Kidney glomerular epithelial cell (primary cell): ENCODE results near the gene ATP13A1.

Source experiments
- DNase-seq: peaks from one replicate; lab custom pipeline; 2025; lab: John Stamatoyannopoulos, UW

The ATP13A1 gene

GRCh38 chr19:19643158-19644053, 20.1 kb downstream of the ATP13A1 start, which contains the start of gene GMIP:
Gene GMIP, minus strand, starts transcription at chr19:19643657. Its CDS starts 128 bp downstream, at chr19:19643529.
- DNase-seq, result peak; percentile 48

DNA sequence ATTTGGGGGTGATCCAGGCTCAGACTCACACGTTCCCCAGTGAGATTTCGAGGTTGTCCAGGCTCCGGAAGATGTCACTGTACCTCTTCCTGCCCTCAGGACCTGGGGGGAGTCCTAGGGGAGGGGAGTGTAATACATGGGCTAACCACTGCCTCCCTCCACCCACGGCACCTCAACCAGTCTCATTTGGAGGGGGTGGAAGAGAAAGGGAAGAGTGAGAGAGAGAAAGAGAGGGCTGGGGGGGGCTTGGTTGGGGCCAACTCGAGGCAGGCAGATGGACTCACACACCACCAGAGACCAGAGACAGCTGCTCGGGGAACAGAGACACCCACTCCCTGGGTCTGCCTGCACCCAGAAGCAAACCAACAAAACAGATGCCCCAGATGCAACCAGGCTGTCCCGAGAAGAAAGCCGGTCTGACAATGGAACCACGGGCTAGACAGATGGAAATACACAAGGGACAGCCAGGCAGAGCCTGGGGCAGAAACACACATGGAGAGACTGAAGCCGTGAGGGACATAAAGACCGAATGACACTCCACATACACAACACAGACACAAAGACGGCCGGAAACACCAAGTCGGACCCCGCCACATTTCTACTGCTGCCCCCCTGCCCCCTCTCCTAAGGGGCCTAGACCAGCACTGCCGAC, 20.8 kb downstream of the ATP13A1 start:
- DNase-seq, result no peak

DNA sequence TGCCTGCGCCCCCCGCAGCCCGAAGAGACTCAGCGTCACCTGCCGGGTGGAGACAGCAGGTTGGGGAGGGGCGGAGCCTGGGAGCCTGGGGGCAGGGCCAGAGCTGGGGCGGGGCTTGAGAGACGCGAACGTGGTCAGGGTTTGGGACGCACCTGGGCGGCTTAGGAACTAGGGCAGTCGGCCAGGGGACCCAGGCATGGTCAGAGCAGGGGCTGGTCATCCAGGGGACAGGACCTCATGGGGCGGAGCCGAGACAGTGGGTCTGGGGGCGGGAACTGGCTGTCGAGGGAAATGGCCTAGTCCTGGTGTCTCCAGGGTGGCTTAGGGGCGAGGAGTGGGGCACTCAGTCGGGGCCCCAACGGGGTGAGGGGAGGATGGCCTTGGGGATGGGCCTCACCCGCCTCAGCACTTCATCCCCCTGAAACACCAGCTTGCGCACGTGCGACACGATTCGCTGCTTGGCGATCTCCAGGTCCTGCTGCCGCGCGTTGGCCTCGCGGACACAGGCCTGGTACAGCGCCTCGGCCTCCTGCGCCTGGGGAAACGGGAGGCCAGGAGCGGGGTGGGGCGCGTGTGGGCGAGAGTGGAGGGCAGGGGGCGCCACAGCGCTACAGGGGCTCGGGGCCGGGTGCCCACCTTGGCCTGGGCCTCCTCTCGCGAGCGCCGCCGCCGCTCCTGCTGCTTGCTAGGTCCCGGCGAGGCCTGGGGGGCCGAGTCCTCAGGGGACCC, 25.8 kb downstream of the ATP13A1 start:
- DNase-seq, result no peak

GRCh38 chr19:19637186-19637522, 26.3 kb downstream of the ATP13A1 start:
- no peak for DNase-seq

- no peak for DNase-seq
Observed at GRCh38 chr19:19636573-19637185, 26.8 kb downstream of the ATP13A1 start.

- no peak for DNase-seq
Observed at GRCh38 chr19:19635313-19635702, 28.2 kb downstream of the ATP13A1 start.

- no peak for DNase-seq
Observed at GRCh38 chr19:19634516-19635312, 28.8 kb downstream of the ATP13A1 start.

GRCh38 chr19:19633711-19634515, 29.6 kb downstream of the ATP13A1 start:
- no peak for DNase-seq

DNA sequence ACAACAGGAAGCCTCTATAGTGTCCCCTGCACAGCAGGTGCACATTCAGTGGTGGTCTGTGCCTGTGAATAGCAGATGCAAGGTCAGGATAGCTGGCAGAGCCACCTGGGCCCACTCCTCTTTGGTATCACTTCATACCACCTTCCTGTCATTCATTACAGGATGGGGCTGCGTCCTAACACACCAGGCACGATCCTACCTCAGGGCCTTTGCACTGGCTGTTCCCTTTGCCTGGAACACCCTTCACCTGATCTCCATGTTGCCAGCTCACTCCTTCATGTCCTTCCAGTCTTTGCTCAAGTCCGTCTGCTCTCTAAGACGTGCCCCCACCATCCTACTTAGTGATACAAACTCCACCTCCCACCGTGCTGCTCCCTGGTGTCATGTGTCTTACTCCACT, 30.8 kb downstream of the ATP13A1 start:
- DNase-seq, result no peak

- no peak for DNase-seq
Observed at GRCh38 chr19:19631346-19631745, 32.1 kb downstream of the ATP13A1 start.

DNA sequence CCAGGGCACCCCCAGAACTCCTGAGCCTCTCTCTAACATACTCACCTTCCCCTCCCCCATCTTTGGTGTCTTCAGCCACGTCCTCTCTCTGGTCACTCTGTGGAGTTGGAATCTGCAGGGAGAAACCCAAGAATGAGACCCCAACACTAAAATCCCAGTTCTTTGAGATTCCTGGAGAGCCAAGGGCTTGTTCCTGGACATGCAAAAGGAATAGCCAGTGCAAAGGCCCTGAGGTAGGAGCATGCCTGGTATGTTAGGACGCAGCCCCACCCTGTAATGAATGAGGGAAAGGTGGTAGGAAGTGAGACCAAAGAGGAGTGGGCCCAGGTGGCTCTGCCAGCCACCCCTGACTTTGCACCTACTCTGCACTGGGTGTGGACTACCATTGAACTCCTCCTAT, 33.0 kb downstream of the ATP13A1 start:
- DNase-seq, result no peak

GRCh38 chr19:19630062-19630414, 33.4 kb downstream of the ATP13A1 start:
- no peak for DNase-seq

- peak; percentile 21 for DNase-seq
Observed at GRCh38 chr19:19628501-19629134, 34.9 kb downstream of the ATP13A1 start.

DNA sequence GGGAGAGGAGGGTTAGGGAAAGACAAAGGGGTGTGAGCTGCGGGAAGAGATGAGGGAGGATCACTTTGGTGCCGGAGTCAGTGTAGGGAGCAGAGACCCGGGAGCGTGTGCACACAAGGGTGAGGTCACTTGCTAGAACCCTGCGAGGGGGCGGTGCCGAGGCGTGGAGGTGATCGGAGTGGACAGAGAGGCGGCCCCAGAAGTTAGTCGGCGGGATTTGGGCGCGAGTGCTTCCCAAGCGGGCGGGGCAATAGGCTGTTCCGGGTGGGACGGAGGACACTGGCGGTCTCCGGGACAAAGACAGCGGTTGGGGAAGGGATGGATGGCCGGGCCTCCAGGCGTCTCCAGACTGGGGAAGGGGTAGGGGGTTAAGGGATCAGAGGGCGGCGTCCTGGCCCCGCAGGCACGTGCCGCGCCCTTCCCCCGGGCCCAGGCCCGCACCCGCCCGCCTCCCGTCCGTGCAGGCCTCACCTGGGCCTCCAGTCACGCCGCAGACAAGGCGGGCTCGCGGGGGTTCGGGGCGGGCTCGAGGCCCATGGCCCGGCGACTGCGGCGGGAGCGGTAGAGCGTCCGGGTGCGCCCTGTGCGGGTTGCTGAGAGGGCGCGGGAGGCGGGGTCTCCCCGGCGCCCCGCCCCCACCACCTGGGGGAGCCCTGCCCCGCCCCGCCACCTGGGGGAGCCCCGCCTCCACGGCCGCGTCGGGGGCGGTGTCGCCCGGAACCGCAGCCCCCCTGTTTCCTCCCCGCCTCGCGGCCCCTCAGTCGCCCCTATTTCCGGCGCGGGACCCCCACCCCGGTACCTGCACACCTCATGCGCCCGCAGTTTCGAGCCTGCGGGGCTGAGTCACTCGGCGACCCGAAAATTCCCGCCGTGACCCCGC, 35.6 kb downstream of the ATP13A1 start, which contains the start of gene LPAR2:
LPAR2 (minus strand) TSS at position 600 of the 880 bp plus-strand sequence. CDS start 945 bp downstream, outside the sequence.
- peak; percentile 17 for DNase-seq

DNA sequence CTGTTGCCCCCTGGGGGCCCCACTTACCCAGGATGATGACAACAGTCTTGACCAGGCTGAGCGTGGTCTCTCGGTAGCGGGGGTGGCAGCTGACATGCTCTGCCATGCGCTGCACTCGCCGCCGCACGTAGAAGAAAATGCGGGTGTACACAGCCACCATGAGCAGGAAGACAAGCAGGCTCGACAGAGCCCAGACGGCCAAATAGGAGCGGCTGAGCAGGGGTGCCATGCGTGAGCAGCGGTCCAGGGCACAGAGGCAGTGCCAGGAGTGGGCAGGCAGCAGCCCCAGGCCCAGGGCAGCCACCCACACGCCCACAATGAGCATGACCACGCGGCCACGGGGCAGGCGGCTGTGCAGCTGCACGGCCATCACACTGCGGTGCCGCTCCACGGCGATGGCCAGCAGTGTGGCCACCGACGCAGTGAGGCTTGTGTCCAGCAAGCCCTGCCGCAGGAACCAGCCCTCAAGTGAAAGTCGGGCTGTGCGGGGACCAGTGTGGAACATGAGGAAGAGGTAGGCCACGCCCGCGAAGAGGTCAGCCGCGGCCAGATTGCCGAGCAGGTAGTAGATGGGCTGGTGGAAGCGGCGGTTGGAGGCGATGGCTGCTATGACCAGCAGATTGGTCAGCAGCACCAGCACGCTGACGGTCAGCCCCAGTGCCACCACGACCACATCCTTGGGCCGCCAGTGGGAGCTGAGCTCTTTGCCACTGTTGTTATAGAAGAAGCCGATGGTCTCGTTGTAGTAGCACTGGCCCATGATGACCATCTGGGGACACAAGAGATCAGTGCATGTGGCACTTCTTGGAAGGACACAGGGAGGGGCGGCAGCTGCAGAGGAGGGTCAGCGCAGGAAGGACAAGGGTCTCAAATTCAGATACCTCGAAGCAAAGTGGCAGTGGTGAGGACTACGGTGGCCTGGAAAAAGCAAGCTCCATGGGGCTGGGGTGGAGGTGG, 36.7 kb downstream of the ATP13A1 start:
- no peak for DNase-seq

- no peak for DNase-seq
Observed at GRCh38 chr19:19624032-19624570, 39.4 kb downstream of the ATP13A1 start.

GRCh38 chr19:19623383-19623782, 40.1 kb downstream of the ATP13A1 start:
- no peak for DNase-seq

- no peak for DNase-seq
Observed at GRCh38 chr19:19619849-19620210, 43.6 kb downstream of the ATP13A1 start.
